ENCODE results near the gene GIPC2. TPM values are rescaled to one million over a fixed set of nuclear protein-coding genes. Genes with fewer than 3 reads are reported as not detected.

The GIPC2 gene
- total and polyA plus RNA-seq, 2 experiments from 2014 or later, result 0.30 TPM; not detected in 1

GRCh38 chr1:78184460-78185072 lies 138.8 kb downstream of the GIPC2 start:
- Histone ChIP-seq H3K27ac (no peak overlapping the region), H3K4me3 (no peak overlapping the region), H3K9me3 (ENCODE audit: low read depth) (no peaks in the 10 kb centered on the region), H3K27me3 (no peaks in the 10 kb centered on the region), H3K36me3 (no peaks in the 10 kb centered on the region), H3K4me1 (ENCODE audit: low read depth) (no peaks in the 10 kb centered on the region)
- no peak for TF ChIP-seq CTCF (IDR thresholded peaks at IDR 0.05; ENCODE audit: low read depth, low read length)
- no peak for DNase-seq (ENCODE audit: low read depth in 1 of 2, low spot score in 1 of 2)

Other genes with a start within 250 kb of the GIPC2 start
- 18.5 and 42.9 TPM in 2 replicates for gene NEXN, start 157.3 kb upstream of the GIPC2 start, total RNA-seq
- gene NEXN, start 157.3 kb upstream of the GIPC2 start, polyA plus RNA-seq, result 83.9 and 84.1 TPM in 2 replicates
- 119 and 174 TPM in 2 replicates for gene FUBP1, start 66.9 kb upstream of the GIPC2 start, total RNA-seq
- gene FUBP1, start 66.9 kb upstream of the GIPC2 start, polyA plus RNA-seq, result 86.3 and 96.0 TPM in 2 replicates
- gene DNAJB4, start 41.0 kb upstream of the GIPC2 start, total RNA-seq, result 29.3 and 46.2 TPM in 2 replicates
- gene DNAJB4, start 41.0 kb upstream of the GIPC2 start, polyA plus RNA-seq, result 40.2 and 63.6 TPM in 2 replicates